HFF-Myc (cell line): ENCODE results near the gene IL17C.

Experiments used
- DNase-seq: peaks from one replicate; pipeline ENCODE4 v3.0.0-alpha.2; 2011; ENCODE audit warnings: low read depth; ENCODE audit errors: extremely low read depth
- H3K4me3 ChIP-seq: replicated peaks from 2 replicates; pipeline ENCODE4 v1.5.1; 2011; ENCODE audit warnings: low read depth, mild to moderate bottlenecking, control low read depth, low read length
- TF ChIP-seq, protein P1 (sequence below): IDR thresholded peaks from 2 replicates; pipeline ENCODE4 v1.5.1; 2012; ENCODE audit warnings: mild to moderate bottlenecking, low read depth, low read length, control low read depth; ENCODE audit errors: missing control alignments

IL17C gene

DNA sequence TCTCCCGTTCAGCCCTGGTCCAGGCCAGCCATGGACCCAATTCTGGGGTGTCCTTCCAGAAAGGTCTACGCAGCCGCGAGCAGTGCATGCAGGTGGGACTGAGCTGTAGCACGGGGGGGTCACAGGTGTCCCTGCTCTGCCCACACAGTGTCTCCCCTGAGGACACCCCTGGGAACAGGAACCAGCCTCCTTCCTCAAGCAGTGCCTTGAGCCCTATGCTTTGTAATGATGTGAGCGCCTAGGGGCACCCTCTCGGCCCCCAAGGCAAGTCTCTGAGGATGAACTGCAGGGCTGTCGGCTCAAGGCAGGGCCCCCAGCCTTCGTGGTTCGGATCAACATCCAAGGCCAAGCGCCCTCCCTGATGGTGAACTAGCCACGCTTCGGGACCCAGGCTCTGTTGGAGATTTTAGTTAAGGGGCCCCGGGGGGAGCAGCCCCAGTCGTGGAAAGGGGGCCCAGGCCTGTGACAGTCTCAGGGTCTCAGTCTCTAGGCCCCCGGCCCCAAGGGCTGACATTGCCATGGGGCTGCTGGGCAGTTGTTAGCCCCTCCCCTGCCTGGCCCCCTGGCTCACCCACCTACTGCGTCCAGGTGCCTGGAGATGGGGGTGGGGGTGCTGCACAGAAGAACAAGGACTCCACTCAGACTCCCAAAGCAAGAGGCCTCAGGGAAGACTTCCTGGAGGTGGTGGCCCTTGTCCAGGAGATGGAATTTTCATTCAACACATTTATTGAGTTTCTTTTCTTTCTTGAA is 2.3 kb downstream of the IL17C start:
- TF ChIP-seq, protein P1, sequence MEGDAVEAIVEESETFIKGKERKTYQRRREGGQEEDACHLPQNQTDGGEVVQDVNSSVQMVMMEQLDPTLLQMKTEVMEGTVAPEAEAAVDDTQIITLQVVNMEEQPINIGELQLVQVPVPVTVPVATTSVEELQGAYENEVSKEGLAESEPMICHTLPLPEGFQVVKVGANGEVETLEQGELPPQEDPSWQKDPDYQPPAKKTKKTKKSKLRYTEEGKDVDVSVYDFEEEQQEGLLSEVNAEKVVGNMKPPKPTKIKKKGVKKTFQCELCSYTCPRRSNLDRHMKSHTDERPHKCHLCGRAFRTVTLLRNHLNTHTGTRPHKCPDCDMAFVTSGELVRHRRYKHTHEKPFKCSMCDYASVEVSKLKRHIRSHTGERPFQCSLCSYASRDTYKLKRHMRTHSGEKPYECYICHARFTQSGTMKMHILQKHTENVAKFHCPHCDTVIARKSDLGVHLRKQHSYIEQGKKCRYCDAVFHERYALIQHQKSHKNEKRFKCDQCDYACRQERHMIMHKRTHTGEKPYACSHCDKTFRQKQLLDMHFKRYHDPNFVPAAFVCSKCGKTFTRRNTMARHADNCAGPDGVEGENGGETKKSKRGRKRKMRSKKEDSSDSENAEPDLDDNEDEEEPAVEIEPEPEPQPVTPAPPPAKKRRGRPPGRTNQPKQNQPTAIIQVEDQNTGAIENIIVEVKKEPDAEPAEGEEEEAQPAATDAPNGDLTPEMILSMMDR: no peak
- no peak for DNase-seq
- H3K4me3 ChIP-seq: no peak overlapping the region

GRCh38 chr16:88642881-88643643 is 4.7 kb downstream of the IL17C start:
- DNase-seq: no peak
- no peak overlapping the region for H3K4me3 ChIP-seq
- TF ChIP-seq, protein P1: no peak

DNA sequence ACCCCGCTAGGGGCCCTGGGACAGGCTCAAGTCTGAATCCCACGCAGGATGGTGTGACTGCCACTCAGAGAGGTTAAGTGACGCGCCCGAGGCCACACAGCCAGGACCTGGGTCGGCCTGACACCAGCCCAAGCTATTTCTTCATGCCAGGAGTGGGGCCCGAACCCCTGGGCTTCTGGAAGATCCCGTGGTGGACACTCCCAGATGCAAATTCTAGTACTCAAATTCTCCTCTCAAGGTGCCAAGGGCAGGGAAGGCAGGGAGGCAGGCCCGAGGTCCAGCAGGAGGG is 5.2 kb downstream of the IL17C start:
- DNase-seq: no peak
- TF ChIP-seq, protein P1: no peak
- H3K4me3 ChIP-seq: no peak overlapping the region

DNA sequence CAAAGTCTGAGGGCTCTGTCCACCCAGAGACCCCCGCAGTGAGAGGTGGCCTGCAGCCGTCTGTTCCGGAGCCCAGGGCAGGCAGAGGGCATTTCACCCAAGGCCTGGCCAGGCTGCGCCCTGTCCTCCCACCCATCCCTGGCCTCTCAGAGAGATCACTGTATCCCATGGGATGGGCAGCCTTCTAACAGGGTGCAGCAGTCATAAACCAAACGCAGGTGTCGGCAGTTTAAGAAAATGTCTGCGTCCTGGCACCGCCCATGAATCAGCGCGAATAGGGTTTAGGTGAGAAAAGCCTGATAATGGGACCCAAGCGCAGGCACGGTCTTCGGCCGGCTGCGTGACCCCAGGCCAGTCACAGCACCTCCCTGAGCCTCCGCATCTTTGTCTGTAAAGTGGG is 7.1 kb downstream of the IL17C start:
- DNase-seq: no peak
- TF ChIP-seq, protein P1: no peak

DNA sequence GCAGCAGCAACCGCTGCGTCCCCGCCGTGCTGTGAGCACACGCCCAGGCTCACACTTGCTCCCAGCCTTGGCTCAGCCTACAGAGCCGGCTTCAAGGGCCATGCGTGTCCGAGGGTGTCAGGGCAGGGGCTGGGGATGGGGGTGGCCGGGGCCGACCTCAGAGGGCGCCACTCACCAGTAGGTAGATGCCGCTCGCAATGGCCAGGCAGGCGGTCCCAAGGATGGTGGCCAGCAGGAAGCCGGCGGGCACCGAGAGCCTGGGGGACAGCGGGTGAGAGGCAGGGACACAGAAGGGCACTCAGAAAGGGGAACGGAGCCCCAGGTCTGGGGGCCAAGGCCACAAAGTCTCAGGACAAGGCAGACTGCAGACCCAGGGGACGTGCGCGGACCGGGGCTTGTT is 7.6 kb downstream of the IL17C start:
- TF ChIP-seq, protein P1: no peak
- H3K4me3 ChIP-seq: no peak overlapping the region
- DNase-seq: no peak

More for the DNA sequence above, 7.1 kb downstream of the IL17C start:
- H3K4me3 ChIP-seq: no peak overlapping the region

DNA sequence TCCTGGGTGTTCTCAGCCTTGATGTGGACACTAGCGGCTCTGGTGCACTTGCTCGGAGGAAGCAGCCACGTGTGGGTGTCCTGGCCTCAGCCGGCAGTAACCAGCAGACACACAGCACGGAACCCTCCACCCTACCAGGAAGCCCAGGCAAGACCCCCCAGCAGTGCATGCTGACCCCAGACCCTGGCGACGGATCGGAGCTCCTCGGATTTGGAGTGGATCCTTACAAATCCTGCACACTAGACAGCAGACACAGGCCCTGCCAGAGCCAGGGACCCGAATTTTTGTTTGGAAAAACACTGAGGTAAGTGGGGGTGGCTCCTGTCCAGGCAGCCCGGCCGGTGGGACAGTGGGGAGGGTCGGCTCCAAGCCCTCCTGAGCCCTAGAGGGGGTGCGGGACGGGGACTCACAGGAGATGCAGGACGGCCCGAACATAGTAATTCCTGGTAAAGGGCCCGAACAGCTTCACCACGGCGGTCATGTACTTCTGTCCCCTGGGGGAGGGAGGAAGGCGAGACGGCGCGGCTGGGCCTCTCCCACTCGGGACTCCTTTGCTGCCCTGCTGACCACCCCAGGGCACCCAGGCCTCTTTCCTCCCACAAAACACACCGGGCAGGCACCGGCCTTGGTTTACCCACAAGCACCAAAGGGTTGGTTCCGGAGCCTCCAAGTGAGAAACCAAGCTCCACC is 8.1 kb downstream of the IL17C start:
- TF ChIP-seq, protein P1: no peak

More for the DNA sequence above, 8.1 kb downstream of the IL17C start:
- H3K4me3 ChIP-seq: no peak overlapping the region
- no peak for DNase-seq
